MM.1S (cell line): ENCODE data around the gene CFAP91.

Experiments
- DNase-seq: peaks from one replicate; pipeline ENCODE4 v3.0.0-alpha.2; 2015
- H2AFZ ChIP-seq: fragments of 300-600 bp; sonication (generic); 2 replicates; pipeline ENCODE4 v1.6.0; 2016; ENCODE audit warnings: antibody characterized with exemption, low read length
- H3F3A ChIP-seq: fragments of 300-600 bp; sonication (generic); 2 replicates; pipeline ENCODE4 v1.6.1; 2016; ENCODE audit warnings: mild to moderate bottlenecking, antibody characterized with exemption, low read length, moderate library complexity, mixed read lengths; ENCODE audit not compliant: insufficient read depth
- H3K27ac ChIP-seq: fragments of 300-600 bp; sonication (generic); 2 replicates; pipeline ENCODE4 v1.5.1; 2016; ENCODE audit warnings: mild to moderate bottlenecking, low read length
- H3K27me3 ChIP-seq: fragments of 300-600 bp; sonication (generic); replicated peaks from 2 replicates; pipeline ENCODE4 v1.6.0; 2016; ENCODE audit warnings: low read length; ENCODE audit not compliant: insufficient read depth
- H3K36me3 ChIP-seq: fragments of 300-600 bp; sonication (generic); replicated peaks from 2 replicates; pipeline ENCODE4 v1.6.1; 2016; ENCODE audit warnings: mild to moderate bottlenecking, low read length, mixed read lengths; ENCODE audit not compliant: insufficient read depth
- H3K4me1 ChIP-seq: fragments of 300-600 bp; sonication (generic); 2 replicates; pipeline ENCODE4 v1.6.1; 2016; ENCODE audit warnings: low read length, mixed read lengths
- H3K4me2 ChIP-seq: fragments of 300-600 bp; sonication (generic); 2 replicates; pipeline ENCODE4 v1.6.0; 2016; ENCODE audit warnings: low read depth, low read length
- H3K4me3 ChIP-seq: fragments of 300-600 bp; sonication (generic); 2 replicates; pipeline ENCODE4 v1.5.1; 2016; ENCODE audit warnings: low read length, mixed read lengths
- H3K79me2 ChIP-seq: fragments of 300-600 bp; sonication (generic); 2 replicates; pipeline ENCODE4 v1.6.1; 2016; ENCODE audit warnings: mixed run types, low read length, mixed read lengths
- H3K9ac ChIP-seq: fragments of 300-600 bp; sonication (generic); 2 replicates; pipeline ENCODE4 v1.6.1; 2016; ENCODE audit warnings: low read length, mixed read lengths
- H3K9me2 ChIP-seq: fragments of 300-600 bp; sonication (generic); replicated peaks from 2 replicates; pipeline ENCODE4 v1.6.1; 2016; ENCODE audit warnings: mild to moderate bottlenecking, low read length, mixed read lengths; ENCODE audit not compliant: insufficient read depth
- H3K9me3 ChIP-seq: fragments of 300-600 bp; sonication (generic); replicated peaks from 2 replicates; pipeline ENCODE4 v1.6.1; 2016; ENCODE audit warnings: mild to moderate bottlenecking, low read length, mixed read lengths; ENCODE audit not compliant: insufficient read depth
- H4K20me1 ChIP-seq: fragments of 300-600 bp; sonication (generic); 2 replicates; pipeline ENCODE4 v1.6.1; 2016; ENCODE audit warnings: mild to moderate bottlenecking, low read length, moderate library complexity, mixed read lengths; ENCODE audit not compliant: insufficient read depth
- EZH2 ChIP-seq: fragments of 300-600 bp; sonication (generic); optimal IDR thresholded peaks from 2 replicates; pipeline ENCODE3; 2017; ENCODE audit warnings: low read depth, mild to moderate bottlenecking, antibody characterized with exemption, low read length, mixed read lengths
- EZH2phosphoT487 ChIP-seq: fragments of 300-600 bp; sonication (generic); IDR thresholded peaks from 2 replicates; pipeline ENCODE4 v1.6.1; 2018; ENCODE audit warnings: antibody characterized with exemption, low read length
- TF ChIP-seq, protein P1 (sequence below): fragments of 300-600 bp; sonication (generic); IDR thresholded peaks from 2 replicates; pipeline ENCODE4 v1.5.1; 2016; ENCODE audit warnings: antibody characterized with exemption, low read length, mixed read lengths

Gene CFAP91

DNA sequence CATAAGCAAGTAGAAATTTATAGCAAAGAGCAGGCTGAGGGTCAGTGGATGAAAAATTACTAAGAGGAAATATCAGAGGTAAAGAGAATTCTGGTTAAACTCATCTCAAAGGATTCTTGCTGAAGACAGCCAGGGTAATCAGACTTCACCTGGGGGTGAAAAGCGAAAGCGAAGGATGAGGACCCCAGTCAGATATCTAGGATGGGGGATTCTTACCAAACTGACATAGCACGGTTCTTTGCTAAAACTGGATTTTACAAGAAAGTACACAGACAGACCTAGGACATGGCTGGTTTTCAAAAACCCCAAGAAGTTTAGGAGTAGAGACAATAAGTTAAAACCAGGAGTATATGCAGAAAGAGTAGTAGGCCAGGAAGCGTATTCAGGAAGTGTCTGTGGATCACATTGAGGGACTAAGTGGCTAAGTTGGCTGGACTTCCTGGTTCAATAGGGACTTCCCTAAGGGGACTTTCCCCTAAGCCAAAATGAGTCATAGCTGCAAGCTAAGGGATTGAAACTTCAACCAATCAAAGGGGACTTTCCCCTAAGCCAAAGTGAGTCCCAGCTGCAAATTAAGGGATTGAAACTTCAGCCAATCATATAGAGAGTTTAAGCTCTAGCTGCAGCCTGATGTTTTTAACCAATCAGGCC is 2.4 kb upstream of the CFAP91 start:
- Histone ChIP-seq H2AFZ (peak overlapping the region; percentile 72), H3K4me2 (peak overlapping the region; percentile 11; the same call in 1 of the 2 replicates)
- DNase-seq: peak; percentile 76

DNA sequence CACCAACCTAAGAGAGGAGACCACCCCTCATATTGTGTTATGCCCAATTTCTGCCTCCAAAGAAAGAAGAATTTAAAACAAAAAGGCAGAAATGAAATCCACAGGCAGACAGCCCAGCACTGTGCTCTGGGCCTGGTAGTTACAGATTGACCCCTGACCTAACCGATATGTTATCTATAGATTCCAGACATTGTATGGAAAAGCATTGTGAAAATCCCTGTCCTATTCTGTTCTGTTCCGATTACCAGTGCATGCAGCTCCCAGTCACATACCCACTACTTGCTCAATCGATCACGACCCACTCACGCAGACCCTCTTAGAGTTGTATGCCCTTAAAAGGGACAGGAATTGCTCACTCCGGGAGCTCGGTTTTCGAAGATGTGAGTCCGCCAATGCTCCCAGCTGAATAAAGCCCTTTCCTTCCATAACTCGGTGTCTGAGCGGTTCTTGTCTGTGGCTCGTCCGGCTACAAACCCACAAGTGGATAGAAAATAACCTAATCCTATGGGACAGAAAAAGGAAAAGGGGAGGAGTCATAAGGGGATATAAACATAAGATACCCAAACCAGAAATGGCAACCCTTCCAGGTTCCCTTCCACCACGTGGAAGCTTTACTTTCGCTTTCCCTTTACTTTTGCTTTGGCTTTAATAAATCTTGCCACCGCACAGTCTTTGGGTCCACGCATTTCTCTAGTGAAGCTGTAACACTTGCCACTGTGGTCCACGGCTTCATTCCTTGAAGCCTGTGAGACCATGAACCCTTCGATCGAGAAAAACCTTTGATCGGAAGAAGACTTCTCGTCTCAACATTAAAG is 1.7 kb upstream of the CFAP91 start:
- H3K9me2 ChIP-seq: no peaks in the 10 kb centered on the region
- H3K79me2 ChIP-seq: no peaks in the 10 kb centered on the region
- DNase-seq: no peak
- H3F3A ChIP-seq: no peaks in the 10 kb centered on the region
- no peak overlapping the region for H3K9ac ChIP-seq
- no peak overlapping the region for H3K4me3 ChIP-seq
- H2AFZ ChIP-seq: no peak overlapping the region
- peaks cover 8% of the 10 kb centered on the region for H3K4me1 ChIP-seq
- H3K36me3 ChIP-seq: no peaks in the 10 kb centered on the region
- H3K4me2 ChIP-seq: no peak overlapping the region
- H3K27me3 ChIP-seq: no peaks in the 10 kb centered on the region
- no peaks in the 10 kb centered on the region for H4K20me1 ChIP-seq
- no peaks in the 10 kb centered on the region for H3K9me3 ChIP-seq
- TF ChIP-seq EZH2 (no peak), EZH2phosphoT487 (no peak)
- TF ChIP-seq, protein P1, sequence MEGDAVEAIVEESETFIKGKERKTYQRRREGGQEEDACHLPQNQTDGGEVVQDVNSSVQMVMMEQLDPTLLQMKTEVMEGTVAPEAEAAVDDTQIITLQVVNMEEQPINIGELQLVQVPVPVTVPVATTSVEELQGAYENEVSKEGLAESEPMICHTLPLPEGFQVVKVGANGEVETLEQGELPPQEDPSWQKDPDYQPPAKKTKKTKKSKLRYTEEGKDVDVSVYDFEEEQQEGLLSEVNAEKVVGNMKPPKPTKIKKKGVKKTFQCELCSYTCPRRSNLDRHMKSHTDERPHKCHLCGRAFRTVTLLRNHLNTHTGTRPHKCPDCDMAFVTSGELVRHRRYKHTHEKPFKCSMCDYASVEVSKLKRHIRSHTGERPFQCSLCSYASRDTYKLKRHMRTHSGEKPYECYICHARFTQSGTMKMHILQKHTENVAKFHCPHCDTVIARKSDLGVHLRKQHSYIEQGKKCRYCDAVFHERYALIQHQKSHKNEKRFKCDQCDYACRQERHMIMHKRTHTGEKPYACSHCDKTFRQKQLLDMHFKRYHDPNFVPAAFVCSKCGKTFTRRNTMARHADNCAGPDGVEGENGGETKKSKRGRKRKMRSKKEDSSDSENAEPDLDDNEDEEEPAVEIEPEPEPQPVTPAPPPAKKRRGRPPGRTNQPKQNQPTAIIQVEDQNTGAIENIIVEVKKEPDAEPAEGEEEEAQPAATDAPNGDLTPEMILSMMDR: no peak
- peak overlapping the region; percentile 67; the same call in 1 of the 2 replicates for H3K27ac ChIP-seq

More for the DNA sequence above, 2.4 kb upstream of the CFAP91 start:
- peaks cover 8% of the 10 kb centered on the region for H3K4me1 ChIP-seq
- H3K79me2 ChIP-seq: no peaks in the 10 kb centered on the region
- TF ChIP-seq, protein P1: no peak
- TF ChIP-seq EZH2 (no peak), EZH2phosphoT487 (no peak)
- no peaks in the 10 kb centered on the region for H3F3A ChIP-seq
- H3K4me3 ChIP-seq: no peak overlapping the region
- no peaks in the 10 kb centered on the region for H3K9me2 ChIP-seq
- H3K9me3 ChIP-seq: no peaks in the 10 kb centered on the region
- H3K27ac ChIP-seq: peak overlapping the region; percentile 67; the same call in 1 of the 2 replicates
- no peaks in the 10 kb centered on the region for H3K36me3 ChIP-seq
- no peaks in the 10 kb centered on the region for H4K20me1 ChIP-seq
- H3K27me3 ChIP-seq: no peaks in the 10 kb centered on the region
- no peak overlapping the region for H3K9ac ChIP-seq

DNA sequence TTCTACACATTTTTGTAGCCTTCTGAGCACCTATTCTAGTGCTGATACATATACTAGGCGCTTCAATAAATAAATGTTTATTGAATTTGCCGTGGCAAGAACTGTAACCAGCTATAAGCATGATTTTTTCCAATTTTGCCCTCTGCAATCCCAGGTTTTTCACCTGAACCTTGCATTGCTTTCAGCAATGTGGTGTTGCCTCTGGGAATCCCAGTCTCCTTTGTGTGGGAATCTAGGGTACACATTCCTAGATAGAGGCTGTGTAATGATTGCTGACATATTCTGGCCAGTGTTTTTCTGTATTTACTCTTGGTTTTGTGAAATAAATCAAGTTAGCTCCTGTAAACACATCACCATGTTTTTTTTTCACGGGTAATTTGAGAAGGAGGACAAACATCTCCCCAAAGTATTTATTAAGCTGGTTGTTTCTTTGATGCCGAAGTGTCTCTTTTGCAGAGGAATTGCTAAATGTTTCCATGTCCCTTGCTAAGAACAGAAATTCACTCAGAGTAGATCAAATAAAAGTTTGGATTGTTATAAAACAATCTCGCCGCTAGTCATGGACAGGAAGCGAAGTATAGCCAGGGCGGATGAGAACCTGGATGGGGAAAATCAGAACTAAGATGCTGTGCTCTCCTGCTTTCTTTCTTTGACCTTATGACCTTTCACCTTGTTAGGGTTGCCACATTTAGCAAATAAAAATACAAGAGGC is 1.2 kb downstream of the CFAP91 start:
- no peak overlapping the region for H3K27ac ChIP-seq
- no peaks in the 10 kb centered on the region for H3K36me3 ChIP-seq
- H3K9me3 ChIP-seq: no peaks in the 10 kb centered on the region
- peaks cover 8% of the 10 kb centered on the region for H3K4me1 ChIP-seq
- no peaks in the 10 kb centered on the region for H4K20me1 ChIP-seq
- no peaks in the 10 kb centered on the region for H3K27me3 ChIP-seq
- H3K9ac ChIP-seq: no peak overlapping the region
- H3K79me2 ChIP-seq: no peaks in the 10 kb centered on the region
- no peak overlapping the region for H2AFZ ChIP-seq
- H3K4me2 ChIP-seq: no peak overlapping the region
- no peak overlapping the region for H3K4me3 ChIP-seq
- no peaks in the 10 kb centered on the region for H3F3A ChIP-seq
- H3K9me2 ChIP-seq: no peaks in the 10 kb centered on the region
- no peak for TF ChIP-seq EZH2
- no peak for TF ChIP-seq EZH2phosphoT487
- TF ChIP-seq, protein P1: no peak
- no peak for DNase-seq
